ENCODE data around the gene AKT3.
"Not testable (repeated sequence)": the region's sequence is repeated elsewhere in the genome, so short reads cannot be mapped to it uniquely, and the experiment has no call there.

The AKT3 gene

GRCh38 chr1:243841507-243841906 lies 8.5 kb downstream of the AKT3 start:
- no peak for DNase-seq

- no peak for DNase-seq
Observed at GRCh38 chr1:243837907-243838535, 12.0 kb downstream of the AKT3 start.

- no peak for DNase-seq
Observed at GRCh38 chr1:243834130-243834529, 15.9 kb downstream of the AKT3 start.

- DNase-seq = no peak
Observed at GRCh38 chr1:243831463-243831862, 18.6 kb downstream of the AKT3 start.

- DNase-seq = no peak
Observed at GRCh38 chr1:243827206-243827605, 22.8 kb downstream of the AKT3 start.

- DNase-seq = not testable (repeated sequence)
Observed at GRCh38 chr1:243824907-243825306, 25.1 kb downstream of the AKT3 start.

GRCh38 chr1:243821177-243821680 lies 28.8 kb downstream of the AKT3 start:
- no peak for DNase-seq

- no peak for DNase-seq
Observed at GRCh38 chr1:243819438-243819839, 30.6 kb downstream of the AKT3 start.

GRCh38 chr1:243818978-243819377 lies 31.1 kb downstream of the AKT3 start:
- no peak for DNase-seq

GRCh38 chr1:243814718-243815117 lies 35.3 kb downstream of the AKT3 start:
- DNase-seq = no peak

- not testable (repeated sequence) for DNase-seq
Observed at GRCh38 chr1:243807346-243807745, 42.7 kb downstream of the AKT3 start.

- no peak for DNase-seq
Observed at GRCh38 chr1:243806310-243806709, 43.7 kb downstream of the AKT3 start.

- DNase-seq = no peak
Observed at GRCh38 chr1:243802736-243803135, 47.3 kb downstream of the AKT3 start.

GRCh38 chr1:243801378-243801777 lies 48.7 kb downstream of the AKT3 start:
- DNase-seq = no peak

- no peak for DNase-seq
Observed at GRCh38 chr1:243799908-243800307, 50.1 kb downstream of the AKT3 start.

- DNase-seq = no peak
Observed at GRCh38 chr1:243798726-243799125, 51.3 kb downstream of the AKT3 start.

- DNase-seq = no peak
Observed at GRCh38 chr1:243796016-243796415, 54.0 kb downstream of the AKT3 start.

GRCh38 chr1:243793298-243793697 lies 56.7 kb downstream of the AKT3 start:
- DNase-seq = no peak

GRCh38 chr1:243792891-243793290 lies 57.2 kb downstream of the AKT3 start:
- no peak for DNase-seq

GRCh38 chr1:243792401-243792800 lies 57.6 kb downstream of the AKT3 start:
- no peak for DNase-seq

GRCh38 chr1:243791586-243792267 lies 58.3 kb downstream of the AKT3 start:
- no peak for DNase-seq

GRCh38 chr1:243790404-243790803 lies 59.6 kb downstream of the AKT3 start:
- no peak for DNase-seq

GRCh38 chr1:243786531-243786930 lies 63.5 kb downstream of the AKT3 start:
- no peak for DNase-seq

GRCh38 chr1:243784506-243784905 lies 65.5 kb downstream of the AKT3 start:
- no peak for DNase-seq

- DNase-seq = no peak
Observed at GRCh38 chr1:243783714-243784113, 66.3 kb downstream of the AKT3 start.

All from stimulated activated CD8-positive, alpha-beta memory T cell treated with anti-CD3 and anti-CD28 coated beads, Interleukin-4, amount 100 ng/mL, for 48 hours (primary cell).